Activated CD4-positive, alpha-beta T cell treated with anti-CD3 and anti-CD28 coated beads for 4 hours (primary cell): ENCODE measurements around the gene GPR152.
"Not testable (repeated sequence)": the region's sequence is repeated elsewhere in the genome, so short reads cannot be mapped to it uniquely, and the experiment has no call there.

Experiments
- DNase-seq, 2 donors: peaks; one replicate each; pipeline ENCODE4 v3.0.0-alpha.2; 2020

Gene GPR152

DNA sequence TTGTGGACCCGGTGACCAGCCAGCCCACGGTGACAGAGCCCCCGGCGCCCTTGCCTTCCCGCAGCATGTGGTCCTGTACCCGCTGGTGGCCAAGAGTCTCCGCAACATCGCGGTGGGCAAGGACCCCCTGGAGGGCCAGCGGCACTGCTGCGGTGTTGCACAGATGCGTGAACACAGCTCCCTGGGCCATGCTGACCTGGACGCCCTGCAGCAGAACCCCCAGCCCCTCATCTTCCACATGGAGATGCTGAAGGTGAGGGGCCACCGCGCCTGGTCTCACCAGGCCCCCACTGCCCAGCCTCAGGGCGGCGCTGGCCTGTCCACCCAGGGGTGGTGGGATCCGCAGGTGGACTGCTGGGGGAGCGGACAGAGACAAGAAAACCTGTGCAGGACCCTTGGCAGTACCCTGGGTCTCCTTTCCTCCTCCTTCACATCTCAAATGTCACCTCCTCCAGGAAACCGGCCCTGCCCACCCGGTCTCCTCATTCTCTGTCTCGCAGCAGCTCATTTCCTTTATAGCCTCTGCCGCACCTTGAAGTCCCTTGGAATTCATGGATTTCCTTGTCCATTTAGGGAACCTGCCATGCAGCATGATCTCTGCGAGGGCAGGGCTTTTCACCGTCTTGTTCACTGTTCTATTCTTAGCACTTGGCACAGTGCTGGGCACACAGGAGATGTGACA lies 36.8 kb upstream of the GPR152 start:
- no peak for DNase-seq

DNA sequence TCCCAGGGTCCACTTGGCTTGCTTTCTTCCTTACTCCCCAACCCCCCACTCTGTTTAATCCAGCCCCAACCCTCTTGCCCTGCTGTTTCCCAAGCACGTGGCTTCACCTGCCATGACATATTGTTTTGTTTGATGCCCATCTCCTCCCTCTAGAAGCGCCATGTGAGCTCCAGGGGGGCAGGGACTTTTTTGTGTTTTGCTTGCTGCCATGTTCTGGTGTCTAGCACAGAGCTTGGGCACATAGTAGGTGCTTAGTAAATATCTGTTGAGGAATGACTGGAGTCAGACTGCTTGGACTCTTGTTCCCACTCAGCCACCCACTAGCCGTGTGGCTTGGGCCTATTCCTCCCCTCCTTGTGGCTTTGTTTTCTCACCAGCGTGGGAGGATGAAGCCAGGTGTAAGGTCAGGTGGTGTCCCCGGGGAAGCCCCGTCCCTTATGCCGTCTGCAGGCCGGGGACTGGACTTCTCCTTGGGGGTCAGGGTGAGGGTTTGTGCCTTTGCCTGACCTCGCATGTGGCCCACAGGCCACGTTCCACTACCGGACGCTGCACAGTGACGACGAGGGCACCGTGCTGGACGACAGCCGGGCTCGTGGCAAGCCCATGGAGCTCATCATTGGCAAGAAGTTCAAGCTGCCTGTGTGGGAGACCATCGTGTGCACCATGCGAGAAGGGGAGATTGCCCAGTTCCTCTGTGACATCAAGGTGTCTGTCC lies 34.1 kb upstream of the GPR152 start:
- no peak for DNase-seq

DNA sequence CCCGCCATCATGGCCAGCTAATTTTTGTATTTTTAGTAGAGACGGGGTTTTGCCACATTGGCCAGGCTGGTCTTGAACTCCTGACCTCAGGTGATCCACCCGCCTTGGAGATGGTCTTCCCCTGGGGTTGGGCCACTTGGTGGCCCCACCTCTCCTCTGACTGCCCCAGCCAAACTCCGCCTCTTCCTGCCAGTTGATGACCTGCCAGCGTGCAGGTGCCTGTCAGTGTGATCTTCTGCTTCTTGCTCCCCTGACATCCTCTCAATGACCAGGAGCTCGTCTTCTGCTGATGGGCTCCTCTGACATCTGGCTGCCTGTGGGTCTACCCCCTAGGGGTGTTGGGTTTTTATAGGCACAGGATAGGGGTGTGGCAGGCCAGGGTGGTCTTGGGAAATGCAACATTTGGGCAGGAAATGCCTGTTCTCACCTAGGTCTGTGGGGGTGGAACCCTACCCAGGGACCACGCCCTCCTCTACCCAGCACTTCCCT lies 33.4 kb upstream of the GPR152 start:
- DNase-seq: not testable (repeated sequence)

DNA sequence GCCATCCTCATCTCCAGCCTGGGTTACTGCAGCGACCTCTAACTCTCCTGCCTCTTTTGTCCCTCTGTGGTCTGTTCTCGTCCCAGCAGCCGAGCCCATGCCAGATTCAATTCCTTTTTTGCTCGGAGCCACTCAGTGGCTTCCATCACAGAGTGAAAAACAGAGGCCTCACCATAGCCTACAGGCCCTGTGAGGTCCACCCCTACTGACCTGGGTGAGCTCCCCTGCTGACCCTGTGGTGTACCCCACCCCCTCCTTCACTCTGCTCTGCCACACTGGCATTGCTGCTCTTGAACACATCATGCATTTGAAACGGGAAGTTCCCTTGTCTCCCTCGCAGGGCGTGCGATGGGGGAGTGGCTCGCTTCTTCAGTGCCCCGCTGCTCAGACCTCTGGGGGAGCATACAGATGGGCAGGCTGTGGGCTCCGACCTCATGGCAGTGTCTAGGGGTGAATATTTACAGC lies 32.4 kb upstream of the GPR152 start:
- DNase-seq: peak; percentile 49 to 57

DNA sequence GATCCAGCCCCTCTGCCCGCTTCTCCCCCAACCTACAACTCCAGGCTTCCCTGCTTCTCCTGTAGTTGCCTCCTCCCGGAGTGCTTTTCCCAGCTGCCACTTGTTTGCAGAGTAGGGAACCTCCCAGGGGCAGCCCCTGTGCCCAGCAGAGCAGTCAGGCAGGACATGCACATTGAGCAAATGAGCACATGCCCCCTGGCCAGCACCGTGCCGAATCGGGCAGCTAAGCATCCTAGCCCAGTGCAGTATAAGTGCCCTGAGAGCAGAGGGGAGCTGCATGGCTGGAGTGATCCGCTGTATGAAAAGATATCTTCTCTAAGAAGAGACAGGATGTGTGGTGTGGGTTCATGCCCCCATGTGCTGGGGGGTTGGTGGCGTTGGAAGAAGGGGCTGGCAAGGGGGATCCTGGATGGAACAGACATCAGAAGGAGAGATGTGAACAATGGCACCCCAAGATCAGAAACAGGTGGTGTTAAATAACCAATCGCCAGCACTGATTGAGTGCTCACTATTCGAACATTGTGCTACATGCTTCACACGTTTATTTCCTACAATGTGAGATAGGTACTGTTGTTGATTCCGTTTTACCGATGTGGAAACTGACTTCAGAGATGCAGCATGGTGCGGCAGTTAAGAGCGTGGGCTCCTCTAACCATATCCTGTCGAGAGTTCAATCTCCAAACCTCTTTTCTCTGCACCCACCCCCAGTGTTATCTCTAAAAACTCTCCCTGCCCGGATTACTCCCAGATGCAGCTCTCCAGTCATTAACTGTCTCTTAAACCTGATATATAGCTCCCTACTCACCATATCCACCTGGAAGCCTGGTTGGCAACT lies 31.5 kb upstream of the GPR152 start:
- DNase-seq: peak in 1 of 2 donors; percentile 40

DNA sequence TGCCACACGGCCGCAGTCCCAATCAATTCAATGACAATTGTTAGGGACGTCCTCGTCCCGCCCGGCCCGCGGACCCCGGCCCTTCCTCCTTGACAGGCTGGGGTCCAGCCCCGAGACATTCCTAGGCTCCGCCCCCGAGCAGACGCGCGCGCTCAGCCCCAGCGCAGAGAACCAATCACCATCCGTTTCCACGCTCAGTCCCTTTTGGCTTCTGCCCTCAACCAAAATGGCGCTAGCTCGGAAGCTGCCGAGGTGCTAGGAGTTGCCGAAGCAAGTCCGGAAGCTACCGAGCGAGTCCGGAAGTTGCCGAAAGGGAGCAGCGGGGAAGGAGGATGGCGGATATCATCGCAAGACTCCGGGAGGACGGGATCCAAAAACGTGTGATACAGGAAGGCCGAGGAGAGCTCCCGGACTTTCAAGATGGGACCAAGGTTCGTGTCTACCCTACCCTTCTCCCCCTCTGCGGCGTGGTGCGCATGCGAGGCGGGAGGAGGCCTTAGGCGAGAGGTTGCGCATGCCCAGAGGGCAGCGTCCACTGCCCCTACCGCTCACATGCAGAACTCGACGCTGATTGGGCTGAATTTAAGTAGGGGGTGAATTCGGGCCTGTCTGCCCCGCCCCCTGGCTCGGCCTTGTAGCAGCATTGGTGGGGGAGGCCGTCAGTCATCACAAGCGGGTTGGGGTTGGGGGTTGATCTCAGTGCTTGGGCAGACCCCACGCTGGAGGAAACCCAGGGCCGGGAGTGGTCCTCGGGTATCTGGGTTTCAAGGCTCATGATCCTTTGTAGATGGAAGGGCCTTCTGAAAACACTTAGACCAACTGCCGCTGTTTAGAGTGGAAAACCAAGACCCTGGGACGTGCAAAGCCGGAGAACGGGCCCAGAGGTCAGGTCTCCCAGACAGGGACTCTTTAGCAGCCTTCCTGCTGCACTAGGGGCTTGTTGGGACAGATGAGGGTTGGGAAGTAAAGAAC lies 30.6 kb upstream of the GPR152 start, which contains the start of gene AIP:
AIP (plus strand) TSS at position 200 of the 972 bp plus-strand sequence; CDS start at position 333, 133 bp downstream.
- DNase-seq: peak; percentile 94 to 96

DNA sequence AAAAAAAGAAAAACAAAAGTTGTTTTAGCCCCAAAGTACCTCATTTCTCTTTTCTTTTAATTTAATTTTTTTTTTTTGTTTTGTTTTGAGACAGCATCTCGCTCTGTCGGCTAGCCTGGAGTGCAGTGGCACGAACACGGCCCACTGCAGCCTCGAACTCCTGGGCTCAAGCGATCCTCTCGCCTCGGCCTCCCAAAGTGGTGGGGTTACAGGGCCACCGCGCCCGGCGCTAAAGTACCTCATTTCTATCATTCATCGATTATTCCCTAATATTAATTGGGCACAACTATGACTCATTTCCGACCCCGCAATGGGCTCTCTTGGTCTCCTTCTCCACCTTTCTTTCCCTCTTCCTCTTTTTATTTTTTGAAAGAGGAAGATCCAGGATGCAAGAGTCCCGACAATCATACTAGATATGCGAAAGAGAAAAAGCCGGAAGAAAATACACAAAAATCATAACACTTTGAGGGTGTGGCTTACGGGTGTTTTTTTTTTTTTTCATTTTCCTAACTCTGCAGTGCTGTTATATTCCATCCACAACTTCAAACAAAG lies 29.8 kb upstream of the GPR152 start:
- DNase-seq: no peak

DNA sequence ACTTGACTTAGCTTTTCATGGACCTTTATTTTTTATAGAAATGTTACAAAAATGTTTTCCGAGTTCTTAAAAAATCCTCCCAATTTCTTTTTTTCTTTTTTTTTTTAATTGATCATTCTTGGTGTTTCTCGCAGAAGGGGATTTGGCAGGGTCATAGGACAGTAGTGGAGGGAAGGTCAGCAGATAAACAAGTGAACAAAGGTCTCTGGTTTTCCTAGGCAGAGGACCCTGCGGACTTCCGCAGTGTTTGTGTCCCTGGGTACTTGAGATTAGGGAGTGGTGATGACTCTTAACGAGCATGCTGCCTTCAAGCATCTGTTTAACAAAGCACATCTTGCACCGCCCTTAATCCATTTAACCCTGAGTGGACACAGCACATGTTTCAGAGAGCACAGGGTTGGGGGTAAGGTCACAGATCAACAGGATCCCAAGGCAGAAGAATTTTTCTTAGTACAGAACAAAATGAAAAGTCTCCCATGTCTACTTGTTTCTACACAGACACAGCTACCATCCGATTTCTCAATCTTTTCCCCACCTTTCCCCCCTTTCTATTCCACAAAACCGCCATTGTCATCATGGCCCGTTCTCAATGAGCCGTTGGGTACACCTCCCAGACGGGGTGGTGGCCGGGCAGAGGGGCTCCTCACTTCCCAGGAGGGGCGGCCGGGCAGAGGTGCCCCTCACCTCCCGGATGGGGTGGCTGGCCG lies 25.0 kb upstream of the GPR152 start:
- DNase-seq: not testable (repeated sequence)

DNA sequence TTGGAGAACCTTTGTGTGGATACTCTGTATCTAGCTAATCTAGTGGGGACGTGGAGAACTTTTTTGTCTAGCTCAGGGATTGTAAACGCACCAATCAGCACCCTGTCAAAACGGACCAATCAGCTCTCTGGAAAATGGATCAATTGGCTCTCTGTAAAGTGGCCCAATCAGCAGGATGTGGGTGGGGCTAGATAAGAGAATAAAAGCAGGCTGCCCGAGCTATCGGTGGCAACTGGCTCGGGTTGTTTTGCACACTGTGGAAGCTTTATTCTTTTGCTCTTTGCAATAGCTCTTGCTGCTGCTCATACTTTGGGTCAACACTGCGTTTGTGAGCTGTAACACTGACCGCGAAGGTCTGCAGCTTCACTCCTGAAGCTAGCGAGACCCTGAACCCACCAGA lies 24.2 kb upstream of the GPR152 start:
- DNase-seq: not testable (repeated sequence)

DNA sequence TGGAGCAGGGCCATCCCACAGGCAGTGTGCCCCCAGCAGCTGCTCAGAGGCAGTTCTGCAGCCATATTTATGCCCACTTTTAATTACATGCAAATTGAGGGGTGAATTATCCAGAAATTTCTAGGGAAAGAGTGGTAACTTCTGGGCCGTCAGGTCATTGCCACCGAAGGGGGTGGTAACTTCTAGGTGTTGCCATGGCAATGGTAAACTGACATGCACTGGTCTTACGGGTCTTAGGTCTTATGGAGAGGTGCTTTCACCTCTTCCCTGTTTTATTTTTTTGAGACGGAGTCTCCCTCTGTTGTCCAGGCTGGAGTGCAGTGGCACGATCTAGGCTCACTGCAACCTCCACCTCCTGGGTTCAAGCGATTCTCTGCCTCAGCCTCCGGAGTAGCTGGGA lies 20.4 kb upstream of the GPR152 start:
- no peak for DNase-seq

DNA sequence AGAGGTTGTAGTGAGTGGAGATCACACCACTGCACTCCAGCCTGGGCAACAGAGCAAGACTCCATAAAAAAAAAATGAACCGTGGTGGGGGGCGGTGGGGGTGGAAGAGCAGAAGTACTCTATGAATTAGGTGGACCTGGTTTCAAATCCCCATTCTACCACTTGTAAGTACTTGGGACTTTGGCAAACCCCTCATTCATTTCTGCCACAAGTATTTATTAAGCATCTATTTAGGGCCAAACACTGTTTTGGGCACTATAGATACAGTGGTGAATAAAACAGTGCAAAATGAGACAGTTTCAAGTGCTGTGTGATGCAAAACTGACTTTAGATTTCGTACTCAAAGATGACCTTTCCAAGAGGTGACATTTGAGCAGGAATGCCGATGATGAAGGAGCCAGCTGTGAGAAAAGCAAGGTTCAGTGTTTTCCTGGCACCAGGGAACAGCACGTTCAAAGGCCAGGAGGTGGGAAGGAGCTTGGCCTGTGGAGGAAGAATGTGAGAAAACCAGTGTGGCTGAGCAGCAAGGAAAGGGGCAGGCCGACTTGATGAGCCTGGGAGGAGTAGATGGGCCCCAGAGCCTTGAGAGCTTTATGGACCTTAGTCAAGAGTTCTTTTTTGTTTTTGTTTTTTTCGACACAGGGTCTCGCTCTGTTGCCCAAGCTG lies 17.9 kb upstream of the GPR152 start:
- no peak for DNase-seq

DNA sequence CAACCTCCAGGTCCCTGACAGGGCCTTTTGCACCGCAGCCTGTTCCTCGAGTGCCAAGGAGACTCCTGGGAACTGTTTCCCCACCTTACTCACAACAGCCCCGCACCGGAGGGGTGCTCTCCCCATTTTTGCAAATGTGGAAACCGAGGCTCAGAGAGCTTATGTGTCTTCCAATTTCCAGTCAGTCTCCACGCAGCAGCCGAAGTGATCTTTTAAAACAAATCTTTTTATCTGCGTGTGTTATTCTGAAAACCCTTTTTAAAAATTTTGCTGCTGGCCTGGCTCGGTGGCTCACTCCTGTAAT lies 16.9 kb upstream of the GPR152 start:
- DNase-seq: no peak

DNA sequence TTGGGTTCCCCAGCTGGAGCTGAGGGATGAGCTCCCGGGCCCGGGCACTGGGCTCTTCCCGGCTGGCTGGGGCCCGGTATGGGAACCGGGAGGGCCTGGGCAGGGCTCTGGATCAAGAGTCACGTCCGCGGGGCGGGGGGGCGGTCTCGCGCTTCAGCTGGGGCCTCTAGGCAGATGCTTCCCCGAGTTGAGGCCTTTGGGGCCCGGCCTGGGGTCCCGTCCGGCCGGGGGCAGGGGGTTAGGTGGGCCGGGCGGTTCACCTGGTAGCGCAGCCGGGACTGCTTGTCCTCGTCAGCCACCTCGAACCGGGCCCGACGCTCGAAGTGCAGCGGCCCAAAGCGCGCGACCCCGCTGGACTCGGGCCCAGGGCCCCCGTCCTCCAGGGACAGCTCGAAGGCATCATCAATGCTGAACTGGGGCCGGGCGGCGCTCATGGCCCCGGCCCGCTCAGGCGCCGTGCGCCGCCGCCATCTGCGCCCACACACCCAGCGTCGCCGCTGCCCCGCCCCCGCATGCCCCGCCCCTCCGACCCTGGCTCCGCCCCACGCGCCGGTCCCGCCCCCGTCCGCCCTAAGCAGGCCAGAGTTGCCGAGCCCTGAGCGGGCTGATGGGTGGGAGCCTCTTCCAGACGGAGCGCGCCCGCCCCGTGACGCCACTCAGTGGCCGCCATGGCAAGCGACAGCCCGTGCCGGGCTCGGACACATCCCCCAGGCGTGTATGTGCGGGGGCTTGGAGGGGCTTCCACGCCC lies 16.4 kb upstream of the GPR152 start, which contains the start of gene TMEM134:
TMEM134 (minus strand) TSS at position 493 of the 749 bp plus-strand sequence; CDS start at position 434, 59 bp downstream.
- DNase-seq: peak; percentile 90 to 94

DNA sequence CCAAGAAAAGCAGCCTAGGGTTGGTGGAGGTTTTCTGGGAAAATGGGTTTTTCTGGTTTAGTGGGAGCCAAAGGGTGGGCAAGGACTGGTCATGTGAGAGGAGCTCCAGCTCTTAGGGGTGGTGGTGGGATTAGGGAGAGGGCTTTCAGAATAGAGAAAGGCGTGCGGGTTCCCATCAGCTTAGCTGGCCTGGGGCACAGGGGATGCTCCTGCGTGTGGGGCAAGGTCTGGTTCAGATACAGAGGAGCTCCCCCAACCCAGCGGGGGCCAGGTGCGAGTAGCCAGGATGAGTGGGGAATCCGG lies 15.9 kb upstream of the GPR152 start:
- no peak for DNase-seq

DNA sequence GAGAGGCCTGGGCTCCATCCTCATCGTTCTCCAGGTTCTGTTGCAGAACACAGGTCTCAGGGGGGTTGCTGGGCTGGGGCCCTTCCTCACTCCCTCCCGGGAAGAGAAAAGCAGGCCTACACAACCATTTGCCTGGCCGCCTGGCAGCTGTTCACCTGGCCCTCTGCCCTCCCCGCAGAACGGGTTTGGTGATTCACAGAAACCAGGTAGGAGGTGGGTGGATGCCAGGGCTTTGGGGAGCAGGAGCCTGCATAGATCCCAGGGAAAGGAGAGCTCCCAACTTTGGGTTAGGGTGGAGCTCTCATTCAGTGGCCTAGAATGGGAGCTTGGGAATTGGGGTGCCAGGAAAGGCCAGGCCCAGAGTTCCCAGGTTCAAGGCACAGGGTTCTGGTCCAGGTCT lies 15.5 kb upstream of the GPR152 start:
- peak in 1 of 2 donors; percentile 36 for DNase-seq

DNA sequence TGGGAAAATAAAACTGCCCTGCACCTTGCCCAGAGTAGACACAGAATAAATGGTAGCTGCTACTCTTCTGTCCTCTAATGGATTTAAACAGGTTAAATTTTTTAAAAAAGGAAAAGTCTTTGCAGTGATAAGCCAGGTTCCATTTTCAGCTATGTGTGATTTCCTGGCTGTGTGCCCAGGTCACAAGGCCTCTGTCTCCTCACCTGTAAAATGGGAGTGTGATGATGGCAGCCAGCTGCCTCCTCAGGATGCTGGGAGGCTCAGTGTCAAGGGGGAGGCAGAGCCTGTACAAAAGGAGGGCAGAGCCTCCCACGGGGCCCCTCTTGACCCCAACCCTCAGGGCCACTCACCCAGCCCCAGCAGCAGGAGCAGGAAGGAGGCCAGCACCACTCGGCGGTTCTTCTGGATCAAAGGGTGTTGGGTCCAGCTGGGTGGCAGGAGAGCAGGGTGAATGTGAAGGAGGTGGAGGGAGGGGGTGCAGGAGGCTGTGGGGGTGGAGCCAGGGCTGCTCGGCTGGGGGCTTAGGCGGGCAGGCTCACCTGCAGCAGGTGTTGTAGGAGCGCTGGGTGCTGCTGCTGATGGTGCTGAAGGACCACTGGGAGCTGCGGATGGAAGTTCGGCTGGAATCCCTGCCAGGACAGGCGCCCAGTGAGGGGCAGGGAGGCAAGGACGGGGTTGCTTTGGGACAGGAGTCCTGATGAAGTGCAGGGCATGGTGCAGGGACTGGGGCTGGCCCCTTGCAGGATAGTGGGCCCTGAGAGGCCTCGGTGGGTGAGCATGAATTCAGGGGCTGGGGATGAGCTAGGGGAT lies 14.6 kb upstream of the GPR152 start:
- no peak for DNase-seq

DNA sequence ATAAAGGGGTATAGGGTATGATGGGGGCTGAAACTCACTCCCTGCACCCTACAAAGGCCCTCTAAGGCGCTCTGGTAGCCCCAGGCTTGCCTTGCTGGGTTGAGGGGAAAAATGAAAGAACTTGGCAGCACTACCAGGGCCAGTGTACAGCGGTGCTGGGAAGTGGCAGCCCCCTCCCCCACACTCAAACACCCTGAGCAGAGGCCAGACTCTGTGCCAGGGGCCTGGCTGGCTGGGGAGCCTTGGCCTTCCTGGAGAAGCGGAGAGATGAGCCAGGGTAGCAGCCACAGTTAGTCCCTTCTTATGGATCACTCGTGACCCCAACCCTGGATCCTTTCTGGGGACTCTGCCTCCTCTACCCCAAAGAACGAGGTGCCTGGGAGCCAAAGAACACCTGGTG lies 13.8 kb upstream of the GPR152 start:
- DNase-seq: no peak

DNA sequence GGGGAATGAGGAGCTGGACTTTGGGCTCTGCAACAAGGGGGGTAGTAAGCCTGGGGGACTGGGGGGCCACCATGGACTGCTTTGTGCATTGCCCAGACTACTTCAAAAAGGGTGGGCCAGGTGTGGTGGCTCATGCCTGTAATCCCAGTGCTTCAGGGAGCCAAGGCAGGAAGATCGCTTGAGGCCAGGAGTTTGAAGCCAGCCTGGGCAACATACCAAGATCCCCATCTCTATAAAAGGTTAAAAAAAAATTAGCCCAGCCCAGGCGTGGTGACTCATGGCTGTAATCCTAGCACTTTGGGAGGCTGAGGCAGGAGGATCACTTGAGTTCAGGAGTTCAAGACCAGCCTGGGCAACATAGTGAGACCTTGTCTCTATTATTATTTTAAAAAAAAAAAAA lies 13.0 kb upstream of the GPR152 start:
- not testable (repeated sequence) for DNase-seq

DNA sequence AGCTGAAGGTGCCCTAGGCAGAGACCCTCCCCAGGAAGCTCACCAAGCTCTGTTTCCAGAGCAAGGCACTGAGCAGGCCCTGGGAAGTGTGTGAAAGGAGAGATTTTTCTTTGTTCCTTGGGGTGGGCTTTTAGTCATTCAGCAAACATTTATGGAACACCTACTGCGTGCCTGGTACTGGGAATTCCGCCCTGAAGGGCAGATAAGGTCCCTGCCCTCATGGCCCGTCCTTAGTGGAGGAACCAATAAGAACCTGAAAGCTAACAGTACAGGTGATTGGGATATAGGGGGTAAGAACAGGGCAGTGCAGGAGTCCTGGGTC lies 12.6 kb upstream of the GPR152 start:
- no peak for DNase-seq
